Dedifferentiated amniotic fluid mesenchymal stem cell (primary cell): ENCODE measurements around the gene ANXA8L1.
"Not testable (repeated sequence)": the region's sequence is repeated elsewhere in the genome, so short reads cannot be mapped to it uniquely, and the experiment has no call there.

Source experiments
- DNase-seq: peaks from one replicate; pipeline ENCODE4 v3.0.0-alpha.2; 2016; ENCODE audit errors: extremely low spot score

The ANXA8L1 gene, protein sequence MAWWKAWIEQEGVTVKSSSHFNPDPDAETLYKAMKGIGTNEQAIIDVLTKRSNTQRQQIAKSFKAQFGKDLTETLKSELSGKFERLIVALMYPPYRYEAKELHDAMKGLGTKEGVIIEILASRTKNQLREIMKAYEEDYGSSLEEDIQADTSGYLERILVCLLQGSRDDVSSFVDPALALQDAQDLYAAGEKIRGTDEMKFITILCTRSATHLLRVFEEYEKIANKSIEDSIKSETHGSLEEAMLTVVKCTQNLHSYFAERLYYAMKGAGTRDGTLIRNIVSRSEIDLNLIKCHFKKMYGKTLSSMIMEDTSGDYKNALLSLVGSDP

DNA sequence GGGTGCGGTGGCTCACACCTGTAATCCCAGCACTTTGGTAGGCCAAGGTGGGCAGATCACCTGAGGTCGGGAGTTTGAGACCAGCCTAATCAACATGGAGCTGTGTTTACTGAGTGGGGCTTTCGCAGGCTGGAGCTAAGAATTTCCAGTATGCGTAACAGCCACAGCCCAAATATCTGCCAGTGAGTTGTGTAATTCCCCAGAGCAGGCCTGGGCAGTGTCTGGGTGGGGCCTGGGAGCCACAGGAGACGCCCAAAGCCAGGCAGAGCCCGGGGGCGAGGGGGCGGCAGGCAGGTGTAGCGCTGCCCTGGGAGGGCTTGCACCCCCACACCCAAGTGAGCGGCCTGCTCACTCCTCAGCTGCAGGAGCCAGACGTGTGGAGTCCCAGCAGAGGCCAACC lies at the start of gene ANXA8L1:
TSS of gene ANXA8L1 (plus strand) at position 371 of the 400 bp plus-strand sequence. CDS start 76 bp downstream, outside the sequence.
- not testable (repeated sequence) for DNase-seq

DNA sequence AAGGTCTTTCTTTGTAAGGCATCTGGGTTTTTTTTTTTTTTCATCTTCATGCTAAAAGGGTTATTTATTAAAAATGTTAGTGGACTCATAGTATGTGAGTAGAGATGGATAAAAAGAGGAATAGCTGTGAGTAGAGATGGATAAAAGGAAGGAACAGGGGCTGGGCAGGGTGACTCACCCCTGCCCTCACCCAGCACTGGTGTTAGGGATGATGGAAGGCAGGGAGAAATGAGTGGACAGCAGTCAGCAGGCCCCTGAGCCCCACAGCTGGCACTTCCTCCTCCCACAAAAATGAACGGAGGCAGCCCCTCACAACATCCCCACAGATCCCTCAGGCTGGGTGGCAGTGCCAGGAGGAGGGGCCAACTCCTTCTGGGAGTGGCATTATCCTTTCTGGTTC lies 49.5 kb upstream of the ANXA8L1 start:
- no peak for DNase-seq

DNA sequence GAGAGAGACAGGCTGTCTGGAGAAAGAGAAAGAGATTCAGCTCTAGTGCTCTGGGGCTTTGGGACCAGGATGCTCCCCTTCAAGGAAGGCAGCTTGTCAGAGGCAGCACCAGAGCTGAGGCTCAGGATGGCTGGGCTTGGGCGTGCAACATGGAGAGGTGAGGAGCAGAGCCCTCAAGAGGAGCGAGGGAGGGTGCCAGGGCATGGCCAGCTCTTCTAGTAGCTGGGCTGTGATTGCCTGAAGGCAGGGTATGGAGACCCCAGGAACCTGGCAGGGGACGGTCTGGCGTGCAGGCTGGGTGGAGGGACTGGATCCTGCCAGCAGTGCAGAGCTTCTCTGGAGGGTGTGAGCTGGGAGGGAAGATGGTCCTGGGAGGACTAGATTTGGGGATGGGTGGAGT lies 48.6 kb upstream of the ANXA8L1 start:
- DNase-seq, result no peak

DNA sequence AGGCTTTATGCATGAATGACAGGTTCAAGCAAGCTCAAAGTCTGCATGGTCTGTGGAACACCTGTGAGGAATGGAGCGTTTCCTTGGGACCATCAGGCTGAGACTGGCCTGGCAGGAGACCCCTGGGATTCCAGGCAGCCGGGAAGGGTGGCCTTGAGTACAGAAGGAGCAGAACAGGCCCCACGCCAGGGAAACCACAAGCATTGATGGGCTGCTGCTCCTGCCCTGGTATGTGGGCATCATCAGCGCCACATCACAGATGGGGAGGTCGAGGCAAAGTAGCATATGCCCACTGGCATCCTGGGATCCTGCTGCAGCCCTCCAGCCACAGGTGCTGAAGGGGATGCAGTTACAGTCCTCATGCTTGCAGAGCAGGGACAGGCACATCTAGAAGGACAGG lies 47.9 kb upstream of the ANXA8L1 start:
- DNase-seq, result no peak

DNA sequence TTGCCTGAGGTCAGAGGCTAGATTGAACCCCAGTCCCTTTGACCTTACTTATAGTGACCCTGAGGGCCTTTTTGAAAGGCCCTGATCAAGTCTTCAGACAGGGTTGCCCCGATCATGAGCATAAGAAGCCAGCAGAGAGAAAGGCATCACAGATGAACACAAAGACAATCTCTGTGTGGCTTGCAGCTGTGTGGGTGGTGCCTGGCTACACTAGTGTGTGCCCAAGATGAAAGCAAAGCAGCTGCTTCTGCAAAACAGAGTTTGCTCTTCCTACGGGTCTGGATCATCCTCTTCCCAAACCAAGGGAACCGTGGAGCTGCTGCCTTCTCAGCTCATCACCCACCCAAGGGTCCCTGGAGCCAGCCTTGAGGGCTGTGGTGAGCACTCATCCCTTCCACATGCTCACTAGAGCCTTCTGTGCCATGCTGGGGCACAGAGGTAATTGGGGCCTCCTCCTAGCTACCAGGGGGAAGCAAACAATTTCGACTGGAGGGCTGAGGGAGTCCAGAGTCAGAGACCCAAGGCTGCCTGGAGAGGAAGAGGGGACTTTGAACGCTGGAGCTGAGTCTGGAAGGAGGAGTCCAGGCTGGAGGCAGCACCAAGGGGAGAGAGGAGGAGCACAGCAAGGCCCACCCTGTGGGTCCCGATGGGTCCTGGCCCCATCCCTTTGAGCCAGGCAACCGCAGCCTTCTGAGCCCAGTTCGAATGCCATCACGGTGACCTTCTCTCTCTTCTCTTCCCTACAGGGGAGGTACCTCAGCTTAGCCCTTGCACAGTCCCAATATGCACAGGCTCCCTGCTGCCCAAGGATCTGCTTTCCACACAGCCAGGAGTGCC lies 46.5 kb upstream of the ANXA8L1 start:
- DNase-seq, result no peak

DNA sequence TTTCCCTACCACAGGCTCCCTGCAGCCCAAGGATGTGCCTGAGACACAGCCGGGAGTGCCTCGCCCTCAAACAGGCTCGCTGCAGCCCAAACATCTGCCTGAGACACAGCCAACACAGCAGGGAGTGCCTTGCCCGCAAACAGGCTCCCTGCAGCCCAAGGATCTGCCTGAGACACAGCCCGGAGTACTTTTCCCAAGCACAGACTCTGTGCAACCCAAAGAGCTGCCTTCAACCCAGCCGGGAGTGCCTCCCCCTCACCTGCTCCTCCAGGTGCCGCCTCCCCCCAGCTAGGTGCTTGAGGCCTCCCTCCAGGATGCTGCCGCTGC lies 45.9 kb upstream of the ANXA8L1 start:
- no peak for DNase-seq

DNA sequence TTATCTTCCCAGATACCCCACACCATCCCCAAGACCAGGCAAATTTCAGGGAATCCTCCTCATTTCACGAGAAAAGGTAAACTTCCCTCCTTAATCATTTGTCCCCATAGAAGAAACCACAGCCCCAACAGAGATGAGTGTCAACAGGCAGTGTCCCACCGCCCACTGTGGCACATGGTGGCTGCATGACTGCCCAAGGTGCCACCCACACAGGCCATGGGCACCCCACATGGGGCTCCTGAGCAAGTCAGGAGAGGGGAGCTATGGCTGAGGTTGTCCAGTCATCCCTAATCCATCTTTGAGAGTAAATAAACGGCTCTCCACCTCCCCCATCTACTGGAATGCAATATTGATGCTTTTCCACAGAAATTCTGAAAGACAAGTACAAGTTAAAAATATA lies 44.7 kb upstream of the ANXA8L1 start:
- no peak for DNase-seq

DNA sequence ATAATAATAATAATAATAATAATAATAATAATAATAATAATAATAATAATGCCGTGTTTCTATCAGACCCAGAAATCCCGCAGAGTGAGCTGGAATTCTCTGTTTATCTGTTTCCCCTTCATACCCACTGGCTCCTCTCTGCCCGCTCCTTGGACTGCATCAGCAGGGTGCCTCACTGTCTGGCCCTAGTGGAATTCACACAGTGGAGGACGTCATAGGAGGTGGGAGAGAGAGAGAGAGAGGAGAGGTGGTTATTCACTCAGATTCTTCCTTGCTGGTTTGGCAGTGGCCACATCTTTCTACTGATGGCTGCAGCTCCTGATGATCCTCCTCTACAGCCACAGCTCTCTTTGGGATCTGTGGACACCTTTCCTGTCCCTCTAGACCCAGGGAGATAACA lies 10.1 kb upstream of the ANXA8L1 start:
- not testable (repeated sequence) for DNase-seq

DNA sequence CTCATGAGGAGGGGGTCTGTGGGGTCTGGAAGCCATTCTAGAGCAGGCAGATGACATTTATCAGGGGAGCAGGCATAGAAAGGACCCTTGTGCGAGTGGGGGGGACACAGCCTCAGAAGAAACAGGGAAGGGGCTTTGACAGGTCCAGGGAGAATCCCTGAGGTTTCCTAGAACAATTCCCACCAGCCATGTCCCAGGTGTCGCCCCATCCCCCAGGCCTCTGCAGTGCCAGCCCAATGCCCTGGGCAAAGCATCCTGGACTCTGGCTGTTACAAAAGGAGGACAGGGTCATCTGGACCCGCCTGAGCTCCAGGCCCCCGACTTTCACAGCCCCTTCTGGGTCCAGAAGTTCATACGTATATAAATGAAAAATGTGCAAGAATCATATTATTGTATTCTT lies 8.4 kb upstream of the ANXA8L1 start:
- not testable (repeated sequence) for DNase-seq

DNA sequence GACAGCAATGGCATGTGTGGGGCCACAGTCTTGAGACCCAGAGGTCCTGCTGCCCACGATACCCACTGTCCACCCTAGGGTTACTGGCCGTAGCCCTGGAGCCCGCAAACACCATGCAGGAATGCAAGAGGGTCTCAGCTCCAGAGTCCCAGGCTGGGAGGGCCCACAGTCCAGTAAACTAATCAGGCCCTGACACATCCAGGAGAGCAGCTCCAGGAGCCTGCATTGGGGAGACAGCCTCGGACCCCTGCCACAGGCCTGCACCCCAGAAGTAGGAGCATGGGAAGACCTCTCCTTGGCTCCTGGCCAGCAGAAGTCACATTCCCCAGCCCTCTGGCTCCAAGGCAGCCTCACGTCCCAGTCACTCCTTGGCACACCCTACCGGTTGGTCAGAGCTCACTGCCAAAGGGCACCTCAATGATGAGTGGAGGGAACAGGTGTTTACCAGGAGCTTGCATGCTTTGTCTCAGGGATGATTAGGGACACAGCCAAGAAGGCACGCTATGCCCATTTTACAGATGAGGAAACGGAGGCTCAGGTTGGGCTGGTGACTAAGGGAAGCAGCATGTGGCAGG lies 7.8 kb upstream of the ANXA8L1 start:
- not testable (repeated sequence) for DNase-seq

DNA sequence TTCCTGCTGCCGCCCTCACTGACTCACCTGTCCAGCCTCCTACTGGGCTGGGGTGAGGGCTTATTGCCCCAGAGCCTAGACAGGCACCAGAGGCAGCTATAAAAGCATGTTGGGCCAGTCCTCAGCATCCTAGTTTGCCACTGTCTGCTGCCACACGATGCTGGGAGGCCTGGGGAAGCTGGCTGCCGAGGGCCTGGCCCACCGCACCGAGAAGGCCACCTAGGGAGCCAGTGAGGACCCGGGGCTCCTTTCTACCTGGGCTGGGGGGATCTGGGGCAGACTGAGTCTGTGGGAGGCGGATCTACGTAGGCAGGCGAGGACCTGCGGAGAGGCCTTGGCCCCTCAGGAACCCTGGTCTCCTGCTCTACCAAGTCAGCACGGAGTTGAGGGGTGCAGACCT lies 6.6 kb upstream of the ANXA8L1 start:
- not testable (repeated sequence) for DNase-seq

DNA sequence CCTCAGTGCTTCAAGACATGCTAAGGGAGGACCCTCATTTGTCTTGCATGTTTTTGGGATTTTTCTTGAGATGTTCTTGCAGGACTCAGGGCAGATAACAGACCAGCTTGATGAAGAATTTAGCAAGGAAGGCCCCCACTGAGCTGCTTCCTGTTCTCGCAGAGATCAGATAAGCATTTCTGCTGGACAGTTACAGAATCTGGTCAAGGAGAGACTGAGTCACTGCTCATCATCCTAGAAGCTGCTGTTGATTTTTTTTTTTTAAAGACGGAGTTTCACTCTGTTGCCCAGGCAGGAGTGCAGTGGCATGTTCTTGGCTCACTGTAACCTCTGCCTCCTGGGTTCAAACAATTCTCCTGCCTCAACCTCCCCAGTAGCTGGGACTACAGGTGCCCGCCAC lies 1.2 kb upstream of the ANXA8L1 start:
- DNase-seq, result not testable (repeated sequence)

DNA sequence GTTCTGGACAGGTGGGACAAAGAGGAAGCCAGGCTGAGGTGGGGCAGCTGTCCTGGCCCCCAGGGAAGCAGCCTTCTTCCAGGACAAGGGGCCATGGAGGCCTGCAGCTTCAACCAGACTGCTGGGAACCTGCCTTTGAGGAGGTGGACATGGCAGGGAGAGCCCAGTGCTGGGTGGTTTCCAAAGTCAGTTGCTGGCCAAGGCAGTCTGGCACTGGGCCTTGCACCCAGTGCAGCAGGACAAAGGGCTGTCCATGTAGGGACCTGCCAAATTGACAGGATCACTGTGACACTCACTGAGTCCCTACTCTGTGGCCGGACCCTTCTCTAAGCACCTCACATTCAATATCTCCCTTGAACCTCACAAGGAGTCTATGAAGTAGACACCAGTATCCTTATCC lies 1.4 kb downstream of the ANXA8L1 start:
- not testable (repeated sequence) for DNase-seq

DNA sequence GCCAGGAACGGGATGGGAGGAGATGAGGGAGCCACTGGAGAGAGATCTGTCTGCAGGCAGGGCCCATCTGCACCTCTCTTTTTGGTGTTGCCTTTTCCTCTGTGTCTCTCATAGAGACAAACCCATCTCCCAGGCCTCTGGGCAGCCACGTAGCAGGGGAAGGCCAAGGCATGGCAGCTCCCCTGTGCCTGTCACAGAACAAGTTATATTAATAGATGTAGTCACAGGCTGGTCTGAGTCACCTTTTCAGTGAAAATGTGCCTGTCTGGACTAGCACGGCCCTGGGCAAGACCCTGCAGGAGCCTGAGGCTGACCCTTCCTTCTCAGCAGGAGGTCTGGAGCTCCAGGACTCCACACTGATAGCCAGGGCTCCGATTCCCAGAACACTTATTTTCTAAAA lies 2.1 kb downstream of the ANXA8L1 start:
- not testable (repeated sequence) for DNase-seq

DNA sequence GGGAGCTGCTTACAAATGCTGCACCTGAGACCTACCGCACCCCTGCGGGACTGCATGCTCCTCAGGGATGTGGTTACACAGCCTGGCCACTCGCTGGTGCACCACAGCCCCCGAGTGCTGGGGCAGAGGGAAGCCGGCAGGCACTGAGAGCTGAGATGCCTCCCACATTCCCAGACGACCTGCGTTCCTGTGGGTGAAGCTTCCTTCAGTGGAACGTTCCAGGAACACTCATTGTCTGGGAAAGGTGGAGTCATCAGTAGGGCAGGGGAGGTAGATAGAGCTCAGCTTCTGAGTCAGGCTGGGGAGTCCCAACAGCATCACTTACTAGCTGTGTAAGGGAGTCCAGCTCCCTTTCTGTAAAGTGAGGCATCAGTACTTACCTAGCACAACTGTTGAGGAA lies 2.5 kb downstream of the ANXA8L1 start:
- DNase-seq, result not testable (repeated sequence)

DNA sequence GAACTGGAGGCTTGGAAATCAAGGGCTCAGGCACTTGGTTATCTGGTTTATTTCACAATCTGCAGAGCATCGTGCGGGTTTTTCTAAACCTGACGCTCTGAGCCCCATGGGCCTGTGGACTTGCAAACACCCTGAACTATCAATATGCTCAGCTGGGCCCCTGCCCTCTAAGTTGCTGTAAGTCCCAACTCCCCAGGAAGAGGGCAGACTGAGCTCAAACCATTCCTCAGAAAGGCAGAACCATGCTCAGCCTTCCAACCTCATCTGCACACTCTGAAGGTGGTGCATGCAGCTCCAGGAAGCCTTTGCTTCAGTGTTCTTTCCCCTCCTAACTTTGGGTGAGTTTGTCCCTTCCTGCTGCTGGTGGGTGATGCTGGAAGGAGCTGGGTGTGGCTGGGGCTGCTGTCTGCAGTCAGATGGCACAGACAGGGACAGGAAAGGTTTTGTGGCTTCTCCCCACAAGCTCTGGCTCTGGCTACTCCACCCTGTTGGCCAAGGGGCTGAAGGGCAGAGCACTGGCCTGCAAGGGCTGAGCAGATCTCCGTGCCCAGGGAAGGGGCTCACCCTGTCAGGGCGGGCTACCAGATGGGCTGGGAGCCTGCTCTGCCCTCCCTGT lies 3.8 kb downstream of the ANXA8L1 start:
- not testable (repeated sequence) for DNase-seq

DNA sequence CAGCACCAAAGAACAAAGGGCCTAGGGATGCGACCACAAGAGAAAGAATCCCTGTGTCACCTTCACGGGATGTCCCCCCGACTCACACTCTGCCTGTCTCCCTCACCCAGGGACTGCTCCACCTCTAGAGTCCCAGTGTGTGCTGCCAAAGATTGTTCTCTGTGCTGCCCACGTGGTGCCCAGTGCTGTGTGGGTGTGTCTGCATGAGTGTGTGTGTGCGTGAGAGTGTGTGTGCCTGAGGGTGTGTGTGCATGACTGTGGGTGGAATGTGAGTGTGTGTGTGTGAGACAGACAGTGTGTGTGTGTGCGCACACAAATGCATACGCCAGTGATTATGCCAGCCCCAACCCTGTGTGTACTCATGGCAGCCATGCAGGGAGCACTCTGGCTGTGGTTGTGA lies 10.3 kb downstream of the ANXA8L1 start:
- DNase-seq, result not testable (repeated sequence)

DNA sequence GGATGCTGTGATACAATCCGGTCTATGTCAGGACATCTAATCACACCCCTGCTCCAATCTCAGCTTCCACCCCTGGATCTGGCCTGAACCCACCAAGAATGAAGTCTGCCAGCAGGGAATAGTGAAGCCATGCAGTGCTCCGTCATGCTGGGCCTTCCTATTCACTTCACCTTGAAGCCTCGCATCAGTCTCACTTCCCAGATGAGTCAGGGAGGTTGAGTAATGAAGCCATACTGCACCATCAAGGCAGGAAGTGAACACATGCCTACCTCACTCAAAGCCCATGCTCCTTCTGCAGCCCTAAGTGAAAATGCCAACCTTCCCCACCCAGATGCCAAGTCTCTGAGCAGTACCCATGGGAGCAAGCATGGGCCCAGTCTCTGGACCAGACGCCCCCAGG lies 11.1 kb downstream of the ANXA8L1 start:
- DNase-seq, result not testable (repeated sequence)

DNA sequence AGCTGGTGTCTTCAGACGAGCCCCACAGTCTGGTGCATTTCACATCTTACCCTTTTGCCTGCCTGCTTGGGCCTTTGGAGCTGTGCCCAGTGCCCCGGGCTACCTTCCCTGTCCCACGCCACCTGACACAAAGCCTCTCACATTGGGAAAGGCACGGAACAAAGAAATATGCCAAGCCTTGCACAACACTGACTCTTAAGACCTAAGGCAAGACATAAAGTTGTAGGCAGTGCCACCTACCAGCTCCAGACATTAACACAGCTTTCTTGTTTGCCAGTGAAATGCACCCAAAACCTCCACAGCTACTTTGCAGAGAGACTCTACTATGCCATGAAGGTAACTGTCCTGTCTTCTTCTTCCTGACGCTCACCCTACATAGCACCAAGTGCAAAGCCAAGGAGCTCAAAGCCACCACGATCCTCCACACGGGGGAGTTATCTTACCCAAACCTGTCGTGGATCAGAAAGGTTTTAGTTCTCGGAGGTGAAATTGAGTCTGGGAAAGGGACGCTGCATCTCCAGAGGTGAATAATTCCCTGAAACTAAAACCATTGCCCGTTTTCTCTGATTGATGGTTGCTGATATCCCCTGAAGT lies 11.8 kb downstream of the ANXA8L1 start:
- not testable (repeated sequence) for DNase-seq

DNA sequence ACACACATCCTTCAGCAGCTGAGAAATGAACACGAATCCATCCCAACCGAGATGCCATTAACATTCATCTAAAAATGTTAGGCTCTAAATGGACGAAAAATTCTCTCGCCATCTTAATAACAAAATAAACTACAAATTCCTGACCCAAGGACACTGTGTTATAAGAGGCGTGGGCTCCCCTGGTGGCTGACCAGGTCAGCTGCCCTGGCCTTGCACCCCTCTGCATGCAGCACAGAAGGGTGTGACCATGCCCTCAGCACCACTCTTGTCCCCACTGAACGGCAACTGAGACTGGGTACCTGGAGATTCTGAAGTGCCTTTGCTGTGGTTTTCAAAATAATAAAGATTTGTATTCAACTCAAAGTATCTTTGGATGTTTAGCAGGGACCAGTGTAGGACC lies 15.8 kb downstream of the ANXA8L1 start:
- not testable (repeated sequence) for DNase-seq

DNA sequence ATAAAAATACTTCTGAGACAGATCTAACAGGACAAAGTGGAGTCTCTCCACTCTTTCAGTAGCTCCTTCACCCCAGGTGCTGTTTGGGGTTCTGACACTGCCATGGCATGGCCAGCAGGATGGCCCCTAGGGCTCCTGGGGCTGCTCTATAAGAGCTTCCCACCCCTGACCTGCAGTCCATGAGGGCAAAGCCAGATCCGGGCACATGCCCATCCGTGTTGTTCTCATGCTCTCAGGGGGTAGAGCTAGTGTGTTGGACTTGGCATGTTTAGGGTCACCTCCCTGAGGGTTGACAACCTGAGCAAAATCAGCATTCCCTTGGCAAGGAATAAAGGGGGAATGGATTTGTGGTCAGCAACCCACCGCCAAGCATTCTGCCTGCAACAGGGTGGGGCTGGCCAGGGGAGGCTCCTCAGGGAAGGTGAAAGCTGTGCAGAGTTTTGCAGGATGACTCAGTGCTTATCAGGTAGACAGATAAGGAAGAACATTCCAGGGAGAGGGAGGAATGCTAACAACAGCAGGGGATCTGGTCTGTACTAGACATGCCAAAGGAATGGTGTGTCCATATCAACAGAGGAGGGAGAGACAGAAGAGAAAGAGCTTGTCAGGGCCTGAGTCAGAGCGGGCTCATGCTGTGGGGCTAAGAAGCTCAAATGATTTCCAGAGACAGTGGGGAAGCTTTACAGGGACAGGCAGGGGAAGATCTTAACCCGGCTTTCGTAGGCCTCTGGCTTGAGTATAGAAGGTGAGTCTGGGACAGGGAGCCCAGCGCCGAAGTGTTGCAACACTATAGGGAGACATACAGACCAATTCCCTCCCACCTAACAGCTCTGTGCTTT lies 21.1 kb downstream of the ANXA8L1 start:
- not testable (repeated sequence) for DNase-seq
